Left lung (tissue), 10 donors: ENCODE data around the gene TXK. TPM values are rescaled to one million over a fixed set of nuclear protein-coding genes. Genes with fewer than 3 reads are reported as not detected.
A peak's percentile ranks its signal among the peaks of the same experiment; 100 is the strongest.

Source experiments
- ATAC-seq: fragments of 200-7000 bp; cut with Tn5 transposase; one replicate; pipeline ENCODE4 v1.9.1; 2020; ENCODE audit warnings: moderate library complexity
- DNase-seq, 4 donors: peaks; one replicate each; pipeline ENCODE4 v3.0.0-alpha.2; 2013 to 2020
- H3K27ac ChIP-seq, 2 donors: fragments of 200-600 bp; sonication (generic) in 1 of 2; one replicate each; pipeline versions ENCODE4 v1.5.0 to v1.8.0; 2020 to 2021
- H3K27me3 ChIP-seq, 2 donors: fragments of 200-600 bp; sonication (generic) in 1 of 2; one replicate each; pipeline versions ENCODE4 v1.5.0 to v1.8.0; 2020 to 2021
- H3K36me3 ChIP-seq, 2 donors: fragments of 200-600 bp; sonication (generic) in 1 of 2; one replicate each; pipeline versions ENCODE4 v1.5.0 to v1.8.0; 2020 to 2021
- H3K4me1 ChIP-seq, 2 donors: fragments of 200-600 bp; one replicate each; pipeline ENCODE4 v1.8.0; 2021
- H3K4me3 ChIP-seq, 2 donors: fragments of 200-600 bp; sonication (generic) in 1 of 2; one replicate each; pipeline versions ENCODE4 v1.5.0 to v1.8.0; 2020 to 2021; ENCODE audit warnings: mild to moderate bottlenecking in 1 of 2
- H3K9me3 ChIP-seq, 2 donors: fragments of 200-600 bp; sonication (generic) in 1 of 2; one replicate each; pipeline versions ENCODE4 v1.5.0 to v1.8.0; 2020 to 2021
- intact Hi-C, 2 donors: fragments of 100-400 bp; cut with DNase I; formaldehyde crosslinking; loops; one replicate each; pipeline versions ENCODE4 v1.11.2 to v1.14.2; 2022
- polyA plus RNA-seq, 6 donors: library from polyadenylated mRNA; unstranded; fragments of 120-200 nt; gene quantifications; one replicate each; pipeline ENCODE4 v1.2.1, GENCODE V29; 2013; ENCODE audit not compliant: insufficient read length in 6 of 6
- total RNA-seq, 2 donors: library from RNA; stranded (reverse); fragmentation: NEBNext Ultra II Directional; extraction: Animal tissue kit (Norgen Biotek cat#: 25700); gene quantifications; one replicate each; pipeline ENCODE4 v1.2.1, GENCODE V29; 2021
- TF ChIP-seq, protein P1 (sequence below), 2 donors: fragments of 200-600 bp; sonication (generic) in 1 of 2; IDR thresholded peaks; one replicate each; pipeline versions ENCODE4 v1.5.0 to v1.8.0; 2021; ENCODE audit warnings: antibody characterized with exemption in 2 of 2
- donor health status: DM: no; HTN: yes; CAD: no.
- donor health status: DM: no; HTN: no; CAD: no.

The TXK gene
- total and polyA plus RNA-seq, 8 donors = 2.4 to 5.5 (median 4.2) TPM

- no peaks in the 10 kb centered on the region for H3K9me3 ChIP-seq
- ATAC-seq (no peak), DNase-seq (peak in 1 of 4 donors; percentile 37)
Measured at GRCh38 chr4:48049483-48049882, 84.6 kb downstream of the TXK start.

GRCh38 chr4:48047896-48048295 lies 86.2 kb downstream of the TXK start:
- Histone ChIP-seq H3K36me3 (no peaks in the 10 kb centered on the region), H3K27ac (no peak overlapping the region), H3K4me1 (peaks cover 0 to 16% of the 10 kb centered on the region in 2 donors), H3K9me3 (no peaks in the 10 kb centered on the region), H3K27me3 (peaks cover 0 to 52% of the 10 kb centered on the region in 2 donors), H3K4me3 (no peak overlapping the region)
- ATAC-seq (peak; percentile 29), DNase-seq (peak in 1 of 4 donors; percentile 14)
- intact Hi-C loops = no loop called here
- TF ChIP-seq, protein P1, sequence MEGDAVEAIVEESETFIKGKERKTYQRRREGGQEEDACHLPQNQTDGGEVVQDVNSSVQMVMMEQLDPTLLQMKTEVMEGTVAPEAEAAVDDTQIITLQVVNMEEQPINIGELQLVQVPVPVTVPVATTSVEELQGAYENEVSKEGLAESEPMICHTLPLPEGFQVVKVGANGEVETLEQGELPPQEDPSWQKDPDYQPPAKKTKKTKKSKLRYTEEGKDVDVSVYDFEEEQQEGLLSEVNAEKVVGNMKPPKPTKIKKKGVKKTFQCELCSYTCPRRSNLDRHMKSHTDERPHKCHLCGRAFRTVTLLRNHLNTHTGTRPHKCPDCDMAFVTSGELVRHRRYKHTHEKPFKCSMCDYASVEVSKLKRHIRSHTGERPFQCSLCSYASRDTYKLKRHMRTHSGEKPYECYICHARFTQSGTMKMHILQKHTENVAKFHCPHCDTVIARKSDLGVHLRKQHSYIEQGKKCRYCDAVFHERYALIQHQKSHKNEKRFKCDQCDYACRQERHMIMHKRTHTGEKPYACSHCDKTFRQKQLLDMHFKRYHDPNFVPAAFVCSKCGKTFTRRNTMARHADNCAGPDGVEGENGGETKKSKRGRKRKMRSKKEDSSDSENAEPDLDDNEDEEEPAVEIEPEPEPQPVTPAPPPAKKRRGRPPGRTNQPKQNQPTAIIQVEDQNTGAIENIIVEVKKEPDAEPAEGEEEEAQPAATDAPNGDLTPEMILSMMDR (IDR thresholded peaks at IDR 0.05) = no peak

More at GRCh38 chr4:48049483-48049882, 84.6 kb downstream of the TXK start:
- Histone ChIP-seq H3K36me3 (no peaks in the 10 kb centered on the region), H3K27me3 (peaks cover 0 to 51% of the 10 kb centered on the region in 2 donors), H3K4me1 (peaks cover 0 to 16% of the 10 kb centered on the region in 2 donors), H3K27ac (no peak overlapping the region), H3K4me3 (no peak overlapping the region)
- intact Hi-C loops = no loop called here
- TF ChIP-seq, protein P1 (IDR thresholded peaks at IDR 0.05) = no peak

DNA sequence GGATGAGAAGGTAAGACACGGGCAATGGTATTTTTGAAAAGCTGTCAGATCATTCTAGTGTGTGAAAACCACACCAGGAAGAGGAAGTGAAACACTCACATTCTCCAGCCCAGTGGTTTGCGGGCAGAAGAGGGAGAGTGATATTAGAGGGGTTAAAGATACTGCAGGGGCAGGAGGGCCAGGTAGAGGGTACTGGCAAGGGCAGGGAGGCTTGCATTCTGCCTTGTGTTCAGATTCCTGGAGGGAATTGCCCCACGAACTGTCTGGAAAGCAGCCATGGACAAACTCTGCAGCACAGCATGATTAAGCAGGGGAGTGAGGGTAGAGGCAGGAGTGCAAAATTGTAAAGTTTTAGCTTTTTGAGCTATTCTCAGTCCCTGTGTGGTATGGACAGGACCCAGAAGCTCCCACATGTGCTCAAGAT lies 86.6 kb downstream of the TXK start:
- intact Hi-C loops = no loop called here
- ATAC-seq (peak; percentile 60), DNase-seq (peak in 1 of 4 donors; percentile 34)
- Histone ChIP-seq H3K4me3 (no peak overlapping the region), H3K27me3 (peaks cover 0 to 52% of the 10 kb centered on the region in 2 donors), H3K4me1 (peaks cover 0 to 16% of the 10 kb centered on the region in 2 donors), H3K27ac (no peak overlapping the region), H3K36me3 (no peaks in the 10 kb centered on the region), H3K9me3 (no peaks in the 10 kb centered on the region)
- TF ChIP-seq, protein P1 (IDR thresholded peaks at IDR 0.05) = no peak

- Histone ChIP-seq H3K27ac (no peak overlapping the region), H3K27me3 (peaks cover 0 to 56% of the 10 kb centered on the region in 2 donors), H3K4me1 (peaks cover 0 to 16% of the 10 kb centered on the region in 2 donors), H3K4me3 (no peak overlapping the region), H3K9me3 (no peaks in the 10 kb centered on the region), H3K36me3 (no peaks in the 10 kb centered on the region)
- DNase-seq (no peak), ATAC-seq (no peak)
- intact Hi-C loops = no loop called here
- TF ChIP-seq, protein P1 (IDR thresholded peaks at IDR 0.05) = no peak
Measured at GRCh38 chr4:48046059-48046458, 88.0 kb downstream of the TXK start.

GRCh38 chr4:48044298-48044697 lies 89.8 kb downstream of the TXK start:
- intact Hi-C loops = no loop called here
- peaks cover 0 to 16% of the 10 kb centered on the region in 2 donors for H3K4me1 ChIP-seq
- TF ChIP-seq, protein P1 (IDR thresholded peaks at IDR 0.05) = no peak
- no peak for ATAC-seq
- no peaks in the 10 kb centered on the region for H3K36me3 ChIP-seq
- no peak for DNase-seq
- peaks cover 0 to 52% of the 10 kb centered on the region in 2 donors for H3K27me3 ChIP-seq
- no peak overlapping the region for H3K4me3 ChIP-seq
- no peak overlapping the region for H3K27ac ChIP-seq
- H3K9me3 ChIP-seq = no peaks in the 10 kb centered on the region
